M059J (cell line): ENCODE data around the gene VASP. TPM values are rescaled to one million over a fixed set of nuclear protein-coding genes. Genes with fewer than 3 reads are reported as not detected.
A peak's percentile ranks its signal among the peaks of the same experiment; 100 is the strongest.

Experiments used
- DNase-seq: peaks from one replicate; pipeline ENCODE4 v3.0.0-alpha.2; 2012; ENCODE audit warnings: low read depth
- total RNA-seq: library from RNA; depleted of rRNA; stranded (reverse); fragments of >200 nt; shearing (Covaris generic); gene quantifications from 2 replicates; pipeline ENCODE4 v1.2.3, GENCODE V29; 2014

The VASP gene
- total RNA-seq, 1 experiment from 2014 or later = 97.7 TPM

DNA sequence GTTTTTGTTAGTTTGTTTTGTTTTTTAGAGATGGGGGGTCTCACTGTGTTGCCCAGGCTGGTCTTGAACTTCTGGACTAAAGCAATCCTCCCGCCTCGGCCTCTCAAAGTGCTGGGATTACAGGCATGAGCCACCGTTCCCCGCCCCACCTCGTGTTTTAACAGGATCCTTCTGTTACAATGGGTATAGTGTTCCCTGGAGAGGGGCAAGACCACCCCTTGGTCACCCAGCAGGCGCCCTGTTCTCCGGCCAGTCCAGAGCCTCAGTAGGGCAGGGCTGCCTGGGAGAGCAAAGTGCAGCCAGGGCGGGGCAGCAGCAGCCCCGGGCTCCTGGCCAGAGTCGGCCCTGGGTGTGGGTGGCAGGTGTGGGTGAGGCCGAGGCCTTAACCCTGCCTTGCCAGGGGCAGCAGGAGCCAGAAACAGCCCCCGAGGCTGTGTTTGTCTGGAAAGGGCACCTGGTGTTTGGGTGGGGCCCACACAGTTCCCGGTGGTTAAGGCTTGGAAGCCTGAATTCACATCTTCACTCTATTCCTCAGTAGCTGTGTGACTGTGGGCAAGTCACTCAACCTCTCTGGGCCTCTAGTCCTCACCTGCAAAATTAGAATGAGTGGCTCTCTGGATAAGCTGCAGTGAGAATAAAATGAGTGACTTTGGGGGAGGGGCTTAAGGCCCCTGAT is 7.2 kb downstream of the VASP start:
- no peak for DNase-seq

GRCh38 chr19:45515081-45515624 is 7.9 kb downstream of the VASP start:
- DNase-seq = no peak

GRCh38 chr19:45515807-45516401 is 8.6 kb downstream of the VASP start:
- DNase-seq = no peak

DNA sequence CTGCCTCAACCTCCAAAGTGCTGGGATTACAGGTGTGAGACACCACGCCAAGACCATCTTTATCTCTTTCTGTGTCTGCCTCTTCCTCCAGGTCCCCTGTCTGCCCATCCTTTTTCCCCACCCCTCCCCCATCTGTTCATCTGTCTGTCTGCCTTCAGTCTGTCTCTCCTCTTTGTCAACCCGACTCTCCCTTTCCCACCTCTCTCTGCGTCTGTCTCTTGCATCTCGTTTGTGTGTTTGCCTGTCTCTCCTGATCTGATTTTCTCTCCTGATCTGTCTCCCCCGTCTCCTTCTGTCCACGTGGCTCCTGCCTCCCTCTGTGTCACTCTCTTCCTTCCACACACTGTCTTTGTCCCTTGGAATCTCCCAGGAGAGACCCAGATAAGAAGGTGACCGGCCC is 10.0 kb downstream of the VASP start:
- DNase-seq = no peak

DNA sequence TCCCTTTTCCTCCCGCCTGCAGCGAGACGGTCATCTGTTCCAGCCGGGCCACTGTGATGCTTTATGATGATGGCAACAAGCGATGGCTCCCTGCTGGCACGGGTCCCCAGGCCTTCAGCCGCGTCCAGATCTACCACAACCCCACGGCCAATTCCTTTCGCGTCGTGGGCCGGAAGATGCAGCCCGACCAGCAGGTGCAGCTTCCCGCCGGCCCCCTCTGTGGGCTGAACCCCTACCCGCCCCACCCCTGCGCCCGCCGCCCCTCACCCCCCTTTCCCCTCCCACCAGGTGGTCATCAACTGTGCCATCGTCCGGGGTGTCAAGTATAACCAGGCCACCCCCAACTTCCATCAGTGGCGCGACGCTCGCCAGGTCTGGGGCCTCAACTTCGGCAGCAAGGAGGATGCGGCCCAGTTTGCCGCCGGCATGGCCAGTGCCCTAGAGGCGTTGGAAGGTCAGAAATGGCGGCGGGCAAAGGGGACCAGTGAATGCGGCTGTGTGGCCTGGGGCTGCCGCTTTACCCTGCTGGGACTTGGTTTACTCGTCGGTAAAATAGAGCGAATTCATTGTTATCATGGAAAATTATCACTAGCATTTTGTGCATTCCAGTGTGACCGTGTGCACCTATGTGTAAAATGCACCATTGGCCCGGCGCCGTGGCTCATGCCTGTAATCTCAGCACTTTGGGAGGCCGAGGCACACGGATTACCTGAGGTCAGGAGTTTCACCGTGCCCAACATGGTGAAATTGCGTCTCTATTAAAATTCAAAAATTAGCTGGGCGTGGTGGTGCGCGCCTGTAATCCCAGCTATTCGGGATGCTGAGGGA is 10.6 kb downstream of the VASP start:
- no peak for DNase-seq

- DNase-seq = no peak
Observed at GRCh38 chr19:45518469-45518826, 11.2 kb downstream of the VASP start.

DNA sequence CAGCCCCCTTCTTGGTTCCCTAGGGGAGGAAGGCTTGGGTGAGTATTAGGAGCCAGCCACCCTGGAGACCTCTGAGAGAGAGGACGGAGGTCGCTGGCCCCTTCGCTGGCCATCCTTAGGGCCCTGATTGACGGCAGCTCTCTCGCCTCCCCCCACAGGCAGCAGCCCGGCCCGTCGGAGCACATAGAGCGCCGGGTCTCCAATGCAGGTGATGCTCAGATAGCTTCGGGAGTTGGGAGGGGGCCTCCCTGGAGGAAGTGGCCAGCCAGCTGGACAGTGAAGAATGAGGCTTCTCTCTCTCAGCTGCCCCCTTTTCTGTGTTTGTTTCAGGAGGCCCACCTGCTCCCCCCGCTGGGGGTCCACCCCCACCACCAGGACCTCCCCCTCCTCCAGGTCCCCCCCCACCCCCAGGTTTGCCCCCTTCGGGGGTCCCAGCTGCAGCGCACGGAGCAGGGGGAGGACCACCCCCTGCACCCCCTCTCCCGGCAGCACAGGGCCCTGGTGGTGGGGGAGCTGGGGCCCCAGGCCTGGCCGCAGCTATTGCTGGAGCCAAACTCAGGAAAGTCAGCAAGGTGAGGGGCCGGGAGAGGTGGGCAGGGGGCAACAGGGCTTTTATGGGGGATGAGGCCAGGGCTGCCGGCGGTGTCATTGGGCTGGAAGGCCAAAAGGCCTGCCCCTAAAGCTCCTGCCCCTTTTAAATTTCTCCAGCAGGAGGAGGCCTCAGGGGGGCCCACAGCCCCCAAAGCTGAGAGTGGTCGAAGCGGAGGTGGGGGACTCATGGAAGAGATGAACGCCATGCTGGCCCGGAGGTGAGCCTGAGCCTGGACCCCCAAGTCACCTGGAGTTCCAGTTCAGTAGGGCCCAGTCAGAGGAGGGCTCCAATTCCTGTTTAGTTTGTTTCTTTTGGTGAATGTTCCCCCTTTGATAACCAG is 15.0 kb downstream of the VASP start:
- no peak for DNase-seq

DNA sequence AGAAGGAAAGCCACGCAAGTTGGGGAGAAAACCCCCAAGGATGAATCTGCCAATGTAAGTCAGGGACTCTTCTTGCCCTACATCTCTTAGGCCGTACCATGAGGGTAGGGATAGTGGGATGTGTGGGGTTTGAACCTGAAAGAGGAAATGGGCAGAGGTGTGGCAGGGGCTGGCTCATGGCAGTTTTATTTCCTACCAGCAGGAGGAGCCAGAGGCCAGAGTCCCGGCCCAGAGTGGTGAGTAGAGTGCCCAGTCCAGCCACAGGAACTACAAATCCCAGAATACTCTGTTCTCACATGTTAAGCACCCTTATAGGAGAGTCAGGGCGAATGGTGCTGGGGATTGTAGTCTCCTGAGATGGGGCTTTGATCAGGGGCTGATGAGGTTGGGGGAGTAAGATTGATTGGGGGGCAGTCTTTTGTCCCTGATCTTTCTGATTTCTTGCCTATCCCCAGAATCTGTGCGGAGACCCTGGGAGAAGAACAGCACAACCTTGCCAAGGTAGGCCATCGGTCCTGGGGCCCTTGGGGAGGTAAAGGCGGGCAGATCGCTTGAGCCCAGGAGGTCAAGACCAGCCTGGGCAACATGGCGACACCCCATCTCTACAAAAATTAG is 16.5 kb downstream of the VASP start:
- DNase-seq = peak; percentile 80

DNA sequence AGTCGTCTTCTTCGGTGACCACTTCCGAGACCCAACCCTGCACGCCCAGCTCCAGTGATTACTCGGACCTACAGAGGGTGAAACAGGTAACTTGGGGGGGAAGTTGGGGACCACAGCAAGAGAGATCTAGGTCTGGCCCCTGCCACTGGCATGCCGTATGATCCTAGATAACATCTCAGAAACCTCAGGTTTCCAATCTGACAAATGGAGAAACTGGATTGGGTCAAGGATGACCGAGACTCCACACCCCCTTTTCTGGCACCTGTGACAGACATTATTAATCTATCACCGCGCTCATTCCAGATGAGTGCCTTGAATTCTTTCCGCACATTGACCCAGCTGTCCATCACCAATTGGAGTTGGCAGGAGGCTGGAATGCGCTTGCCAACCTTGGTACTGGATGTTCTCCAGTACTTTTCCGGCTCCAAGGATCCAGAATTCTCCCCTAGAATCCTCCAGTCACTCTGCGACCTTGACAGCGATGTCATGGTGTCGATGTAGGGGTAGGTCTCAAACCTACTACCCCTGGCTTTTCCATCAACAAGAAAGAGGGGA is 17.4 kb downstream of the VASP start:
- no peak for DNase-seq

DNA sequence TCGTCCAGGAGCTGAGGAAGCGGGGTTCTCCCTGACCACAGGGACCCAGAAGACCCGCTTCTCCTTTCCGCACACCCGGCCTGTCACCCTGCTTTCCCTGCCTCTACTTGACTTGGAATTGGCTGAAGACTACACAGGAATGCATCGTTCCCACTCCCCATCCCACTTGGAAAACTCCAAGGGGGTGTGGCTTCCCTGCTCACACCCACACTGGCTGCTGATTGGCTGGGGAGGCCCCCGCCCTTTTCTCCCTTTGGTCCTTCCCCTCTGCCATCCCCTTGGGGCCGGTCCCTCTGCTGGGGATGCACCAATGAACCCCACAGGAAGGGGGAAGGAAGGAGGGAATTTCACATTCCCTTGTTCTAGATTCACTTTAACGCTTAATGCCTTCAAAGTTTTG is 18.9 kb downstream of the VASP start:
- peak; percentile 73 for DNase-seq

DNA sequence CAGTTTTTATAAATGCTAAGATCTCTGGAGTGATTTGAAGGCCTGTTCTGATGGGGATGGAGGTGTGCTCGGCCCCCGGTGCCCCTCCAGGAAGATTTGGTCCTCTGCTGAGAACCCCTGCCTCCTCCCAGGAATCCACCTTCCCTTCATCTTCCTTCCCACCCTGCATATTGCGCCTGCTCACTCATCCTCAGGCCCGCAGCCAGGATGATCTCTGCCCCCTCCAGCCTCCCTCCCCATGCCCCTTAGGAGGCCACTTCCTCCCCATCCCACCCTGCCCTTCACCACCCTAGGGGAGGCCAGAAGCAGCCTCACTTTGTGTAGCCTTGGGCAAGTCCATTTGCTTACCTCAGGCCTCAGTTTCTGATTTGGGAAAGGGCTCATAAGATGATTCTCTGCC is 19.7 kb downstream of the VASP start:
- DNase-seq = no peak

DNA sequence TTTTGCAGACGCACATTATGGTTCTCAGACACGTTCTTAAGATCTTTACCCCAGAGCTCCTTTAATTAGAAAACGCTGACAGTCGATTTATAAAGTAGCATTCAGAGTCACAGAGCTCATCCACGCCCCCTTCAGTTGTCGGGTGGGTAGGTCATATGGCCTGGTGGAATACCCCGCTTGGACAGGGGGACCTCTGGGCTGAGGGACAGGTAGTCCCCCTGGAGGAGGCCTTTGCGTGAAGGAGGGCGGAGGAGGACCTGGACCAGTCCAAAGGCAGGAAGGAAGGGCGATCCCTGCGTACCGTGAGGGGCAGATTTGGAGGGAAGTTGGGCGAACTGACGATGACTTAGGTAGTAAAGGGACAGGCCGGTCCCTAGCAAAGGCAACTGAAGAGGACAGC is 20.5 kb downstream of the VASP start:
- no peak for DNase-seq

DNA sequence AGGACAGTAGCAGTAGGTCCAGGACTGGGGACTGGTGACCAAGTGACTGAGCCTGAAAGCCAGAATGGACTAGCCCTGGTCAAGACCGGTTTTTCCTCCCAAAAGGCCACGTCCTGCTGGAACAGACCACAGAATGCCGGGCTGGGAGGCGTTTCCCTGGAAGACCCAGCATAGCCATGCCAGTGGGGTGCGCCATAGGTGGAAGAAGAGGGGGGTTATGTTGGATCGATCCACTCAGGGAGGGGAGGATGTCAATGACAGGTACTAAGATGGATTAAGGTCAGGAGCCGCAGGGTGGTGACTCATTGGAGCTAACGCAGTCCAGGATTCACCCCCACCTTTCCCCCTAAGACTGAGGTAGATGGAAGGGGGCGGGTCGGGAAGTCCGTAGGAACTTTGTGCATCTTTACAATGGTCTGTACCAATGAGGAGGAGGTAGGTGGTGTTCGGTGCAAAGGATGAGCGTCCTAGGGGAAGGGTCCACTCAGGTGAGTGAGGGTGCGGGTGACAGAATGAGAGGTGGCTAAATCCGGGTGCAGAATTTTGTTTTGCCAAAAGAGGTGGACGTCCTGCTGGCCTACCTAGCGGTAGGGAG is 21.0 kb downstream of the VASP start:
- peak; percentile 79 for DNase-seq

- no peak for DNase-seq
Observed at GRCh38 chr19:45528744-45529419, 21.6 kb downstream of the VASP start.

GRCh38 chr19:45529420-45529785 is 22.1 kb downstream of the VASP start:
- no peak for DNase-seq

DNA sequence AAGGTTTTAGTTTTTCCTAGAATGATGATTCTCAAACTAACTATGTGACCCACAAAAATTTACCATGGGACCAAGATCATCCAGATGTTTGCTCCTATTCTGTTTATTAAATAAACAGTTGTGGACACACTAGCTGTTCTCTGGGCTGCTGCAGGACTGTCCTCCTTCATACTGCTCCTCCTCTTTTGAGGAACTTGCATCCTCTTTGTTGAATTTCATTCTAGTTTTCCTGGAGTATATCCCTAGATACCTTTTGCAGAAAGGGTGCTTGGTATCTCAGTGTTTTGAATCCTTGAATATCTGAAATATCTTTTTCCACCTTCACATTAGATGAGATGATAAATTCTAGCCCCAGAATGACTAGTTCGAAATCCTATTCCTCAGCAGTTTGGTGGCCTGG is 24.1 kb downstream of the VASP start:
- DNase-seq = no peak

DNA sequence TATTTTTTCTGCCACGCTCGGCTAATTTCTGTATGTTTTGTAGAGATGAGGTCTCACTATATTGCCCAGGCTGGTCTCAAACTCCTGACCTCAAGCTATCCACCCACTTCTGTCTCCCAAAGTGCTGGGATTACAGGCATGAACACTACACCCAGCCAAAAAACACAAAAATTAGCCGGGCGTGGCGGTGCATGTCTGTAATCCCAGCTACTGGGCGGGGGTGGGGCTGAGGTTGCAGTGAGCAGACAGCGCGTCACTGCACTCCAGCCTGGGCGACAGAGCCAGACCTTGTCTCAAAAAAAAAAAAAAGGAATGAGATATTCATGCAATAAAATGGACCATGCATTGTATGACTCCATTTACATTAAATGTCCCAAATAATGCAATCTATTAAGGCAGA is 32.2 kb downstream of the VASP start:
- no peak for DNase-seq

DNA sequence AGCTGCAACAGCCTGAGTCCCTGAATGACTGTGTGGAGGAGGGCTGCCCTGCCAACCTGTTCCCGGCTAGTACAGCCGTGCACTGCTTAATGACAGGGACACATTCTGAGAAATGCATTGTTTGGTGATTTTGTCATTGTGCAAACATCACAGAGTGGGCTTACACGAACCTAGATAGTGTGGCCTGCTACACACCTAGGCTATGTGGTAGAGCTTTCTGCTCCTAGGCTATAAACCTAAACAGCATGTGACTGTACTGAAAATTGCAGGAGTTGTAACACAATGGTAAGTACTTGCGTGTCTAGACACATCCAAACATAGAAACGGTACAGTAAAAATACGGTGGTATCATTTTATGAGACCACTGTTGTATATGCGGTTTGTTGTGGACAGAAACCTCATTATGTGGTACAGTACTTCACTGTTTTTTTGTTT is 35.0 kb downstream of the VASP start:
- peak; percentile 81 for DNase-seq

GRCh38 chr19:45547211-45547770 is 40.0 kb downstream of the VASP start:
- DNase-seq = no peak
